GM19099 (cell line): Measurements from ENCODE around the gene ZNF593OS.

Experiments
- POLR2A ChIP-seq: IDR thresholded peaks from 3 replicates; pipeline ENCODE4 v1.6.1; 2011; ENCODE audit warnings: low read depth; ENCODE audit not compliant: insufficient read length; ENCODE audit errors: extremely low read depth

Gene ZNF593OS

DNA sequence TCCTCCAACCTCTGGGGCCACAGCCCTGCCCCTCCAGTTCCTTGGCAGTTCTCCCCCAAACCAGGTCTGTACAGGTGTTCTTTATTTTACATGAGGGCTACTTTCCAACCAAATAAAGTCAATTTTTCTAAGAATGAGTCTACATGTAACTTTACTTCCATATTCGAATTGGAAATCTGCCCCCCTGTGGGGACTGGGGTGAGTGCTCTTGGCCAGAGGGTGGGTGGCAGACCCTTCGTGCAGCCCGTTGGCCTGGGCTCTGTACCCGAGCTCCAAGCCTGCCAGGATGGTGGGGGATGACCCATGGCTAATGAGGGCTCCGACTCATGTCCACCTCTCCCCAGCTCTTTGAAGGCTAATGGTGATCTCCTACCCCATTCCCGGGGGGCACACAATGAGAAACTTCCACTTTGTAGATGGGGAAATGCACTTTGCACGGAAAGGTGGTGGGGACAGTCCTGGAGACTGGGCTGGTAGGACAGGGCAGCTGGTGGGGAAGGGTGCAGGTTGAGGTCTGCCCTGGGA lies 18.2 kb upstream of the ZNF593OS start:
- no peak for TF ChIP-seq POLR2A

DNA sequence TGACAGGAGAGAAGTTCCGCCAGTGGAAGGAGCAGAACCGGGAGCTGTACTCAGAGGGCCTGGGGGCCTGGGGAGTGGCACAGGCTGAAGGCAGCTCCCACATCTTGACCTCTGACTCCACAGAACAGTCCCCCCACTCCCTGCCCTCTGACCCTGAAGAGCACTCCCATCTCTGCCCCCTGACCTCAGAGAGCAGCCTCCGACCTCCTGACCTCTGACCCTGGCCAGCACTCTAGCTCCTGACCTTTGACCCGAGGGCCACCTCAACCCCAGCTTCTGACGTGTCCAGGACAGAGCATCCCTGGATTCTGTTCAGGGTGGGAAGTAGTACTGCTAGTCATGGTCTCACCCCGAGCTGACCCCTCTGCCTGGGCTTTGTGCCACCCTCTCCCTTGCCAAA lies 17.7 kb upstream of the ZNF593OS start:
- TF ChIP-seq POLR2A = no peak

DNA sequence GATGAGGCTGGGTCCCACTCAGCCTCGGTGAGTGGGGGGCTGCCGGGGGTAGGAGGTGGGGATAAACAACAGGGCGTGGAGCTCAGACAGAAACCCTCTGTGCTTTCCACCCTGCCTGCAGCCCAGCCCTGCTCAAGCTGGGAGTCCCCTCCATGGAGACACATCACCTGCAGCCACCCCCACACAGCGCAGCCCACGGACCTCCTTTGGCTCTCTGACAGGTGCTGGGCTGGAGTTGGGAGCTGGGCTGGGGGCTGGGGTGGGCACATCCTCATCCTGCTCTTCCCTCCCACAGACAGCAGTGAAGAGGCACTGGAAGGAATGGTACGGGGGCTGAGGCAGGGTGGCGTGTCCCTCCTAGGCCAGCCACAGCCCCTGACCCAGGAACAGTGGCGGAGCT lies 16.8 kb upstream of the ZNF593OS start:
- no peak for TF ChIP-seq POLR2A

DNA sequence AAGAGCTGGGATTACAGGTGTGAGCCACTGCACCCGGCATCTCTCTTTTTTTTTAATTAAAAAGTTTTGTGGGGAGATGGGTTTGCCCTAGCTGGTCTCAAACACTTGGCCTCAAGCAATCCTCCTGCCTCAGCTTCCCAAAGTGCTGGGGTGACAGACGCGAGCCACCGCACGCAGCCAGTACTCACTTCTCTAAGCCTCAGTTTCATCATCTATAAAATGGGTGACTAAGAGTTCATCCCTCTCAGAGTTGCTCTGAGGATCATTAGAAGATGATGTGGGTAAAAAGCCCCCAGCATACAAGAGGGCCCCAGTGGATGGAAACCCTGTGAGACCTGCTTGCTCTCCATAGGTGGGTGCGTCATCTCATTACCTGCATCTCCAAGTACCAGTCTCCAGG lies 16.2 kb upstream of the ZNF593OS start:
- no peak for TF ChIP-seq POLR2A

DNA sequence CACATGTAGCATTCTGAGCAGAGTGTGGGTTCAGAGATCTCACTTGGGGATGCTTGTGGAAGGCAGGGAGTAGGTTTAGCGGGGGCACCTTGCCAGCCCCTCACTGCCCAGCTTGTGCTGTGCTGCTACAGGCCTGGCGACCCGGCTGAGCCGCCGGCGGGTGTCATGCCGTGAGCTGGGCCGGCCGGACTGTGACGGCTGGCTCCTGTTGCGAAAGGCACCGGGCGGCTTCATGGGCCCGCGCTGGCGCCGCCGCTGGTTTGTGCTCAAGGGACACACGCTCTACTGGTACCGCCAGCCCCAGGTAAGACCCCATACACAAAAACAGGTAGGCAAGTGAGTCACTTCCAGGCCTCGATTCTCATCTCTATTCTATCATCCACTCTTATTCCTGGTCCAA lies 13.3 kb upstream of the ZNF593OS start:
- no peak for TF ChIP-seq POLR2A

DNA sequence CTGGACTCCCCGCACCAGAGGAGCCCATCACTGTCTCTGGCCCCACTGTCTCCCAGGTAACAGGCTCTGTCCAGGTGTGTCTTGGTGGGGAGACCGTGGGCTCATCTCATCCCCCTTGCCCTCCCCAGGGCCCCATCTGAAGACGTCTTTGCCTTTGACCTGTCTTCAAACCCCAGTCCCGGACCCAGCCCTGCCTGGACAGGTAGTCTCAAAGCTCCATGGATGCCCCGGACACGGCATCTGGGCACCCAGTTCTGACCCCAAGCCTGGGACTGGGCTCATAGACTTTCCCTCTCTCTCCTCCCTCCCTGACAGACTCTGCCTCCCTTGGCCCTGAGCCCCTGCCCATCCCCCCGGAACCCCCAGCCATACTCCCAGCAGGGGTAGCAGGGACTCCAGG lies 12.5 kb upstream of the ZNF593OS start:
- TF ChIP-seq POLR2A = no peak

DNA sequence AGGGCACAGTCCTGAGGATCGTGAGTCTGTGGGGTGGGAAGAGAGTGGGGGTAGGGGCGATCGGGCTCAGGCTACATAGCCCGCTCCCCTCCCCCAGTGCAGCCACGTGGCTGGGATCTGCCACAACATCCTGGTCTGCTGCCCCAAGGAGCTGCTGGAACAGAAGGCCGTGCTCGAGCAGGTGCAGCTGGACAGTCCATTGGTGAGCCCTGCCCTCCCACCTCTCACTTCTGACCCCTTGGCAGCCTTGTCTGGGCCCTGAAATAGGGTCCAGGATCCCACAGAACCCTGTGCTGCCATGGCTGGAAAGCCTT lies 10.7 kb upstream of the ZNF593OS start:
- TF ChIP-seq POLR2A = no peak

DNA sequence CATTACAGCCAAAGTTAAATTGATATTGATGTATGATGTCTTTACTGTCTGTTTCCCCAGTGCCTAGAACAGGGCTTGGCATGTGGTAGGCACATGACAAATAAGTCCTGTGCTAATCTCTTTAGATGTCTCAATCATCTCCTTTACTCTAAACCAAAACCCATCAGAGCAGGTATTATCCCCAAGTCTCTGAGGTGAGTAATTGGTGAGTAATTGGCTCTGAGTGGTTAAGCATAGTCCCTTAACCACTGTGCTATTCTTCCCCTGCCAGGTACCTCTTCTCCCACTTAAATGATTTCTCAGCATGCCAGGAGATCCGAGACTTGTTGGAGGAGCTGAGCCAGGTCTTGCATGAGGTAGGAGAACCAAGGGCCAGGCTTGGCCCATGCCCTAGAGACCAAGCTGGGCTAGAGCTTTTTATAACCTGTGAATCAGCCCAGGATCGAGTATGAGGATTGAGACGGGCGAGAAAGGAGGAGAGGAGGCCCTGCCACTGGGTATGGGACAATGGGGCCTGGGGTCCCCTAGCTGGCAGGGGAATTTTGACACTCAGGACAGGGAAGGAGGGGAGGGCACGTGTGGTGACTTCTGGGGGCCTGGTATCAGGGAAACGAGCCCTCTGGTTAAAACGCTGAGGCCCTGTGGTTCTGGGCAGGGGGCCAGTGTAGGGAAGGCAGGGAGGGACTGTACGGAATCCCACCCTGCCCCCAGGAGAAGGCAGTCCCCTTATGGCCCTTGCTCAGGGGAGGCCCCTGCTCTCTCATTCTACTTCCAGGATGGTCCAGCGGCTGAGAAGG lies 10.2 kb upstream of the ZNF593OS start:
- TF ChIP-seq POLR2A = no peak

DNA sequence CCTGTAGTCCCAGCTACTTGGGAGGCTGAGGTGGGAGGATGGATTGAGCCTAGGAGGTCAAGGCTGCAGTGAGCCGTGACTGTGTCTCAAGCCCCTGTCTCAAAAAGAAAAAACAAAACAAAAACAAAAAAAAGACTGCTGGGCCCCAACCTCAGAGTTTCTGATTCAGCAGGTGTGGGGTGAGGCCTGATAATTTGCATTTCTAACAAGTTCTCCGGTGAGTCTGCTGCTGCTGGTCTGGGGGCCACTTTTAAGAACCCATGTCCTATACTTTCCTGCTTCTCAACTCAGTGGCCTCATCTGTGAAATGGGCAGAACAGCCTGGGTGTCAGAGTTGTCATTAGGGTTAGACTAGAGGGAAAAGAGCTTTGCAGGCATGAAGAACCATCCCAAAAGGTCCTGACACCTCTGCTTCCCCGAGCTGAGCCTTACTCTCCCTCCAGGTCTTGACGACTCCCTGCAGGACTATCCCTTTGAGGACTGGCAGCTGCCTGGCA lies 8.4 kb upstream of the ZNF593OS start:
- TF ChIP-seq POLR2A = no peak

DNA sequence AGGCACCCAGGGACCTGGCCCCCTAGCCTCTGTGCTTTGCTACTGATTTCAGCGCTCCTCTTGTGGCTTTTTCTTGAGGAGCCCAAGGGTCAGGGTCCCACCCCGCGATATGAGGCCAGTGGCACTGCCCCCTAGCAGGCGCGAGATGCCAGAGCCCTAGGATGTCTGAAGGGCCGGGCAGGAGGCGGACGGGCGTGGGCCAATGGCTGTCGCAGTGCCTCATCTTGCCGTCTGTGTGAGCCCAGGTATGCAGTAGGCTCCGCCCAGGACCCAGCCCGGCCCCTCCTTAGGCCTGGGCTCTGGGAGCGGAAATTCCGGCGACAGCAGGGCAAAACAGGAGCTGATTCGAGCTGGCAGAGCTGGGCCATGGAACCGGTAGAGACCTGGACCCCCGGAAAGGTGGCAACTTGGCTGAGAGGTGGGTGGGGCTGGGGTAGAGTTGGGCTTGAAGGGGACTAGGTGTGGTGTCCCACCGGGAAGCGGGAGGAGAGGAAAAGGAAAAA lies 5.6 kb upstream of the ZNF593OS start, which contains the start of gene CNKSR1:
CNKSR1 (plus strand) TSS at position 310 of the 503 bp plus-strand sequence; CDS start at position 367, 57 bp downstream.
- no peak for TF ChIP-seq POLR2A

DNA sequence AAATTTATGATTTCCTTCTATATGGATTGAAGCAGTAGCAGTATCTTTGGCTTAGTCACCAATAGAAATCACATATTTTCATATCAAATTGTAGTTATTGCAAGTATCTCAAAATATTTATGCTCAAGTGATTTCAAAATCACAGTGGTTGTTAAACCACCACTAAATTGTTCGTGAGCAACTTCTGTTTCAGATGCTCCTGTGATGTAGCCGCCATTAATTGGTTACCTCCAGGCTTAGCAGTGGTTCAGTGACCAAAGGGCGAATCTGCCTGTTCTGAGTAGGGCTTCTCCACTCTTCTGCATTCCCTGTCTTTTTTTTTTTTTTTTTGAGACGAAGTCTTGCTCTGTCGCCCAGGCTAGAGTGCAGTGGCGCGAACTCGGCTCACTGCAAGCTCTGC lies 3.7 kb upstream of the ZNF593OS start:
- TF ChIP-seq POLR2A = no peak

DNA sequence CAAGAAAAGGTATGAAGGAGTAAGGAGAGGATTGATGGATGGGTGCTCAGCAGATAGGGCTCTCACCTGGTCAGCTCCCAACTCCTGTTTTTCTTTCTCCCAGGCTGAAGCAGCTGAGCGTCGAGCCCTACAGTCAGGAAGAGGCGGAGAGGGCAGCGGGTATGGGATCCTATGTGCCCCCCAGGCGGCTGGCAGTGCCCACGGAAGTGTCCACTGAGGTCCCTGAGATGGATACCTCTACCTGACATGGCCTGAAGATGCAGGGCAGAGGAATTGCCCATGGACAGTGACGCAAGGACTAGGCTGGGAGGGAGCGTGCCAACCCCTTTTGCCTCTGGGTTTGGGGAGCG lies 1.2 kb downstream of the ZNF593OS start:
- no peak for TF ChIP-seq POLR2A

DNA sequence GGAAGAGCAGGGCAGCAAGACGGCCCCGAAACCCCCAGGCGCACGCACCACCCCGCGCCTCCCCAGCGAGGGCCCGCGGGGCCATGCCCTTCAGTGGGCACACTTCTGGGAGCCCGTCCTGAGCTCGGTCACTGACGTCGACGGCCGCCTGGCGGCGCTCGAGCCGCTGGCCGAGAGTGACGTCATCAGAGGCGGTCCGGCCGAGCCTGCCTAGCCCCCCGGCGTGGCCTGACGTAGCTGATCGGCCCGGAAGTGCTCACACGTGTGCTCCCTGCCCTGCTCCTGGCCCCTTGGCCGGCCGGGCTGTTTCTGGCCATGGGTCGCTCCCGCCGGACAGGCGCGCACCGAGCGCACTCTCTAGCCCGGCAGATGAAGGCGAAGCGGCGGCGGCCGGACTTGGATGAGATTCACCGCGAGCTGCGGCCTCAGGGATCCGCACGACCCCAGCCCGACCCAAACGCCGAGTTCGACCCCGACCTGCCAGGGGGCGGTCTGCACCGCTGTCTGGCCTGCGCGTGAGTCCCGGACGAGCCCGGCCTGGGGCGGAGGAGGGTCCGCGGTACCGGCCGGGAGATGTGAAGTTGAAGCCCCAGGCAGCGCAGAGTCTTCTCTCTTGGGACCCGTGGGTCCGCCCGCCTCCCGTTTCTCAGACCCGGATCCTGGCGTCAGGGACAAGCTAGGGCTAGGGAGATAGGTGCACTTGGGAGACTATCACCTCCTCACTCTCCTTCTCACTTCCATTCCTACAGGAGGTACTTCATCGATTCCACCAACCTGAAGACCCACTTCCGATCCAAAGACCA lies 1.8 kb downstream of the ZNF593OS start, which contains the start of gene ZNF593:
ZNF593 (plus strand) TSS at position 240 of the 803 bp plus-strand sequence; CDS start at position 316, 76 bp downstream.
- TF ChIP-seq POLR2A = peak; percentile 85

DNA sequence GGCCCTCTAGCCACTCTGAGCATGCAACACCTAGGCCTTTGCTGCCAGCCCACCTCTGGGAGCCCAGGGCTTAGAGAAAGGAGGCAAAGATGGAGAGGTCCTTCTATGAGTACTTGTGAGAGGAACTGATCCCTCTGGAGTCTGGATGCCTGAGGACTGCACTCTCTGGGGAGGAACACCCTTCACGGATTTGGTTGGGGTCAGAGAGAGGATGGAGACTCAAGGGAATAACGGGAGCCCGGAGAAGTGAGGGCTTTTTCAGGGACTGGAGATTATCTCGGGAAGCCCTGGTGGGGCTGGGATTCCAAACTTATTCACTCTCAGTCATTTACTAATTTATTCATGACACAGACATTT lies 2.5 kb downstream of the ZNF593OS start:
- TF ChIP-seq POLR2A = no peak

DNA sequence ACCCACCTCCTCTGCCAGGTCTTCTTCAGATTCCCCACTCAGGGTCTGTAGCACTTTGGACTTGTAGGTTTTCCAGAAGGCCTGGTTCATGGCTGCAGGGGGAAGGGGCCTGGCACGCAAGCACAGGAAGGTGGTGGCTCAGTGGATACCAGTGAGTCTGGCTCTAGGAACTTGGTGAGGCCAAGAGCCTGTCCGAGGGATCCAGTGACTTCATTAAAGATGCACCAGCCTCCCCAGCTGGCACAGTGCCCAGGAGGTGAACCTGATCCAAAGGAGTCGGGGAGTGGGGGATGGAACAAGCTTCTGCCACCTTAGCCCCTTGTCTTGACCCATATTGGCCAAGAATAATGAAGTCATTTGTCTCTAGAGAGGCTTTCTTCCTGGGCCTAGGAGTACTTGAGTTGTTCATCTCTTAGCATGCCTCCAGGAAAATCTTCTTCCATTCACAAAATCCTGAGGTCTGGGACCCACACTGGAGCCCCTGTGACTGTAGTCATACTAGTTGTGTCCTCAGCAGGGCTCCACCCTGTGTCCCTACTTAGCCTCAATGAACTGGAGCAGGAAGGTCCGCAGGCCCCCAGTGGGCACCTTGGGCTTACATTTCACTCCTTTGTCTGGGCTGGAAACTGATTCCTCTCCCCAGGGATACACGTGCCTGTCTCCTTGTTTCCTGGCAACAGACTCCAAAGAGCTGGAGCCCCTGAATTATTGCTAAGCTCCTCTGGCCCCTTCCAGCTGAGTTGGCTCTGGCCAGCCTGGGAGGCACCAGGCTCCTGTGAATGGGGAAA lies 3.0 kb downstream of the ZNF593OS start, which contains the start of gene C1orf232:
C1orf232 (minus strand) TSS at position 554 of the 788 bp plus-strand sequence; CDS start at position 90, 464 bp downstream.
- TF ChIP-seq POLR2A = no peak
